HepG2 (cell line): ENCODE data around the gene PA2G4. TPM values are rescaled to one million over a fixed set of nuclear protein-coding genes. Genes with fewer than 3 reads are reported as not detected.

ENCODE experiments used
- FOXP1 ChIP-seq, 2 experiments: fragments of 450-650 bp in 1 of 2; IDR thresholded peaks; 2 replicates each; pipeline ENCODE4 v1.6.1; 2017 to 2018; ENCODE audit warnings: antibody characterized with exemption in 1 of 2
- GPN1 ChIP-seq: sonication (generic); formaldehyde crosslinking; IDR thresholded peaks from 2 replicates; pipeline ENCODE4 v1.5.1; 2020; ENCODE audit warnings: missing genetic modification reagents, borderline replicate concordance
- MED8 ChIP-seq: sonication (generic); formaldehyde crosslinking; IDR thresholded peaks from 2 replicates; pipeline ENCODE4 v1.8.1; 2023; ENCODE audit warnings: mild to moderate bottlenecking, missing genetic modification reagents; ENCODE audit not compliant: insufficient replicate concordance
- MTA3 ChIP-seq: sonication (generic); formaldehyde crosslinking; IDR thresholded peaks from 2 replicates; pipeline ENCODE4 v1.4.0; 2020; ENCODE audit warnings: missing genetic modification reagents
- MYC ChIP-seq: sonication (generic); formaldehyde crosslinking; IDR thresholded peaks from 2 replicates; pipeline ENCODE4 v1.9.0; 2021; ENCODE audit warnings: missing genetic modification reagents, borderline replicate concordance
- MYPOP ChIP-seq: sonication (generic); formaldehyde crosslinking; IDR thresholded peaks from 2 replicates; pipeline ENCODE4 v1.8.1; 2023; ENCODE audit warnings: mild to moderate bottlenecking, moderate library complexity, missing genetic modification reagents
- NR1H2 ChIP-seq: sonication (generic); formaldehyde crosslinking; IDR thresholded peaks from 2 replicates; pipeline ENCODE4 v1.8.1; 2022; ENCODE audit warnings: low read depth, missing genetic modification reagents, borderline replicate concordance
- NR2F2 ChIP-seq: IDR thresholded peaks from 2 replicates; pipeline ENCODE4 v1.6.1; 2012; ENCODE audit warnings: low read depth, inconsistent platforms, borderline replicate concordance
- PRMT3 ChIP-seq: sonication (generic); formaldehyde crosslinking; IDR thresholded peaks from 2 replicates; pipeline ENCODE4 v1.8.1; 2022; ENCODE audit warnings: low read depth, mild to moderate bottlenecking, moderate library complexity, missing genetic modification reagents, borderline replicate concordance
- SOX5 ChIP-seq: IDR thresholded peaks from 2 replicates; pipeline ENCODE4 v1.6.1; 2016; ENCODE audit warnings: borderline replicate concordance
- TEAD2 ChIP-seq: sonication (generic); formaldehyde crosslinking; IDR thresholded peaks from 2 replicates; pipeline ENCODE4 v1.9.0; 2021; ENCODE audit warnings: missing genetic modification reagents
- ZBTB3 ChIP-seq: sonication (generic); formaldehyde crosslinking; IDR thresholded peaks from 2 replicates; pipeline ENCODE4 v1.4.0; 2020; ENCODE audit warnings: low read depth, mild to moderate bottlenecking, moderate library complexity, missing genetic modification reagents, borderline replicate concordance
- ZNF121 ChIP-seq: sonication (generic); formaldehyde crosslinking; IDR thresholded peaks from 2 replicates; pipeline ENCODE4 v1.5.0; 2020; ENCODE audit warnings: mild to moderate bottlenecking, missing genetic modification reagents
- ZNF333 ChIP-seq: sonication (generic); formaldehyde crosslinking; IDR thresholded peaks from 2 replicates; pipeline ENCODE4 v1.4.0; 2020; ENCODE audit warnings: mild to moderate bottlenecking, missing genetic modification reagents, borderline replicate concordance
- ZNF652 ChIP-seq: IDR thresholded peaks from 2 replicates; pipeline ENCODE4 v1.6.1; 2016; ENCODE audit warnings: low read depth, borderline replicate concordance
- ZNF672 ChIP-seq: sonication (generic); formaldehyde crosslinking; IDR thresholded peaks from 2 replicates; pipeline ENCODE4 v1.8.1; 2022; ENCODE audit warnings: missing genetic modification reagents
- ZSCAN20 ChIP-seq: sonication (generic); formaldehyde crosslinking; IDR thresholded peaks from 2 replicates; pipeline ENCODE4 v1.4.0; 2020; ENCODE audit warnings: missing genetic modification reagents, mild to moderate bottlenecking, borderline replicate concordance
- polyA plus RNA-seq, 8 experiments: library from polyadenylated mRNA; depleted of rRNA in 3 of 8; stranded (reverse) in 7 of 8; unstranded in 1 of 8; fragments of >200 nt; fragmentation: Illumina TruSeq in 4 of 8; extraction: Trizol in 4 of 8; gene quantifications; 2 replicates each; pipeline versions ENCODE4 v1.2.1 to v1.2.3, GENCODE V29; 2011 to 2016; ENCODE audit warnings: low read depth in 4 of 8, missing spikeins in 1 of 8, mixed read lengths in 1 of 8; ENCODE audit not compliant: insufficient read depth in 1 of 8
- total RNA-seq, 5 experiments: library from RNA; depleted of rRNA; stranded (reverse); fragments of >200 nt; fragmentation: Illumina TruSeq; extraction: Trizol; gene quantifications; 2 replicates each; pipeline ENCODE4 v1.2.3, GENCODE V29; 2016; ENCODE audit warnings: low read depth in 1 of 5
- TF ChIP-seq, protein P1 (sequence below): sonication (generic); formaldehyde crosslinking; IDR thresholded peaks from 2 replicates; pipeline ENCODE4 v1.8.0; 2022; ENCODE audit warnings: mild to moderate bottlenecking, missing genetic modification reagents
- TF ChIP-seq, protein P2 (sequence below): IDR thresholded peaks from 2 replicates; pipeline ENCODE4 v1.6.1; 2012; ENCODE audit warnings: inconsistent platforms
- TF ChIP-seq, protein P3 (sequence below): sonication (generic); formaldehyde crosslinking; IDR thresholded peaks from 2 replicates; pipeline ENCODE4 v1.4.0; 2020; ENCODE audit warnings: missing genetic modification reagents, borderline replicate concordance
- TF ChIP-seq, protein P4 (sequence below): sonication (generic); formaldehyde crosslinking; IDR thresholded peaks from 2 replicates; pipeline ENCODE4 v1.5.0; 2020; ENCODE audit warnings: missing genetic modification reagents, mild to moderate bottlenecking, borderline replicate concordance

The PA2G4 gene
- total and polyA plus RNA-seq, 2 of the 13 experiments (the other 11 are each of a cell fraction or from before 2014, with no cell fraction given), result 147 to 240 TPM

GRCh38 chr12:56104815-56105608 is 653 bp downstream of the PA2G4 start (continued):
- no peak for TF ChIP-seq GPN1 (CRISPR knock-in tag)
- TF ChIP-seq FOXP1 (IDR thresholded peaks at IDR 0.05), result no peak
- TF ChIP-seq FOXP1 (CRISPR knock-in tag; IDR thresholded peaks at IDR 0.05), result no peak
- TF ChIP-seq NR2F2, result no peak
- no peak for TF ChIP-seq NR1H2 (CRISPR knock-in tag)
- TF ChIP-seq SOX5 (CRISPR knock-in tag), result no peak
- TF ChIP-seq, protein P1, sequence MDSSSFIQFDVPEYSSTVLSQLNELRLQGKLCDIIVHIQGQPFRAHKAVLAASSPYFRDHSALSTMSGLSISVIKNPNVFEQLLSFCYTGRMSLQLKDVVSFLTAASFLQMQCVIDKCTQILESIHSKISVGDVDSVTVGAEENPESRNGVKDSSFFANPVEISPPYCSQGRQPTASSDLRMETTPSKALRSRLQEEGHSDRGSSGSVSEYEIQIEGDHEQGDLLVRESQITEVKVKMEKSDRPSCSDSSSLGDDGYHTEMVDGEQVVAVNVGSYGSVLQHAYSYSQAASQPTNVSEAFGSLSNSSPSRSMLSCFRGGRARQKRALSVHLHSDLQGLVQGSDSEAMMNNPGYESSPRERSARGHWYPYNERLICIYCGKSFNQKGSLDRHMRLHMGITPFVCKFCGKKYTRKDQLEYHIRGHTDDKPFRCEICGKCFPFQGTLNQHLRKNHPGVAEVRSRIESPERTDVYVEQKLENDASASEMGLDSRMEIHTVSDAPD (CRISPR knock-in tag), result no peak
- peak; percentile 59; the same call in 1 of the 2 replicates for TF ChIP-seq ZNF333 (CRISPR knock-in tag)
- TF ChIP-seq MYPOP (CRISPR knock-in tag), result peak; percentile 4; the same call in 1 of the 2 replicates
- no peak for TF ChIP-seq ZNF652 (CRISPR knock-in tag)
- TF ChIP-seq, protein P2, sequence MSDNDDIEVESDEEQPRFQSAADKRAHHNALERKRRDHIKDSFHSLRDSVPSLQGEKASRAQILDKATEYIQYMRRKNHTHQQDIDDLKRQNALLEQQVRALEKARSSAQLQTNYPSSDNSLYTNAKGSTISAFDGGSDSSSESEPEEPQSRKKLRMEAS, result peak; percentile 83
- TF ChIP-seq, protein P3, sequence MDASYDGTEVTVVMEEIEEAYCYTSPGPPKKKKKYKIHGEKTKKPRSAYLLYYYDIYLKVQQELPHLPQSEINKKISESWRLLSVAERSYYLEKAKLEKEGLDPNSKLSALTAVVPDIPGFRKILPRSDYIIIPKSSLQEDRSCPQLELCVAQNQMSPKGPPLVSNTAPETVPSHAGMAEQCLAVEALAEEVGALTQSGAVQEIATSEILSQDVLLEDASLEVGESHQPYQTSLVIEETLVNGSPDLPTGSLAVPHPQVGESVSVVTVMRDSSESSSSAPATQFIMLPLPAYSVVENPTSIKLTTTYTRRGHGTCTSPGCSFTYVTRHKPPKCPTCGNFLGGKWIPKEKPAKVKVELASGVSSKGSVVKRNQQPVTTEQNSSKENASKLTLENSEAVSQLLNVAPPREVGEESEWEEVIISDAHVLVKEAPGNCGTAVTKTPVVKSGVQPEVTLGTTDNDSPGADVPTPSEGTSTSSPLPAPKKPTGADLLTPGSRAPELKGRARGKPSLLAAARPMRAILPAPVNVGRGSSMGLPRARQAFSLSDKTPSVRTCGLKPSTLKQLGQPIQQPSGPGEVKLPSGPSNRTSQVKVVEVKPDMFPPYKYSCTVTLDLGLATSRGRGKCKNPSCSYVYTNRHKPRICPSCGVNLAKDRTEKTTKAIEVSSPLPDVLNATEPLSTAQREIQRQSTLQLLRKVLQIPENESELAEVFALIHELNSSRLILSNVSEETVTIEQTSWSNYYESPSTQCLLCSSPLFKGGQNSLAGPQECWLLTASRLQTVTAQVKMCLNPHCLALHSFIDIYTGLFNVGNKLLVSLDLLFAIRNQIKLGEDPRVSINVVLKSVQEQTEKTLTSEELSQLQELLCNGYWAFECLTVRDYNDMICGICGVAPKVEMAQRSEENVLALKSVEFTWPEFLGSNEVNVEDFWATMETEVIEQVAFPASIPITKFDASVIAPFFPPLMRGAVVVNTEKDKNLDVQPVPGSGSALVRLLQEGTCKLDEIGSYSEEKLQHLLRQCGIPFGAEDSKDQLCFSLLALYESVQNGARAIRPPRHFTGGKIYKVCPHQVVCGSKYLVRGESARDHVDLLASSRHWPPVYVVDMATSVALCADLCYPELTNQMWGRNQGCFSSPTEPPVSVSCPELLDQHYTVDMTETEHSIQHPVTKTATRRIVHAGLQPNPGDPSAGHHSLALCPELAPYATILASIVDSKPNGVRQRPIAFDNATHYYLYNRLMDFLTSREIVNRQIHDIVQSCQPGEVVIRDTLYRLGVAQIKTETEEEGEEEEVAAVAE (CRISPR knock-in tag), result no peak
- TF ChIP-seq MYC (CRISPR knock-in tag), result peak; percentile 31; the same call in 1 of the 2 replicates
- peak; percentile 8 for TF ChIP-seq MED8 (CRISPR knock-in tag)
- TF ChIP-seq MTA3 (CRISPR knock-in tag), result no peak
- TF ChIP-seq, protein P4, sequence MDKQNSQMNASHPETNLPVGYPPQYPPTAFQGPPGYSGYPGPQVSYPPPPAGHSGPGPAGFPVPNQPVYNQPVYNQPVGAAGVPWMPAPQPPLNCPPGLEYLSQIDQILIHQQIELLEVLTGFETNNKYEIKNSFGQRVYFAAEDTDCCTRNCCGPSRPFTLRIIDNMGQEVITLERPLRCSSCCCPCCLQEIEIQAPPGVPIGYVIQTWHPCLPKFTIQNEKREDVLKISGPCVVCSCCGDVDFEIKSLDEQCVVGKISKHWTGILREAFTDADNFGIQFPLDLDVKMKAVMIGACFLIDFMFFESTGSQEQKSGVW (CRISPR knock-in tag), result no peak
- TF ChIP-seq PRMT3, result no peak
- TF ChIP-seq TEAD2 (CRISPR knock-in tag), result 0 out of 2 replicates have a peak, but pooled peaks have one; percentile 3
- no peak for TF ChIP-seq ZNF672 (CRISPR knock-in tag)
- TF ChIP-seq ZNF121 (CRISPR knock-in tag), result 0 out of 2 replicates have a peak, but pooled peaks have one; percentile 8
- no peak for TF ChIP-seq ZSCAN20 (CRISPR knock-in tag)
- no peak for TF ChIP-seq ZBTB3
